H1 (cell line): ENCODE data around the gene ARMC9. TPM values are rescaled to one million over a fixed set of nuclear protein-coding genes. Genes with fewer than 3 reads are reported as not detected.

Experiments
- ASH2L ChIP-seq: fragments of 200-600, 300-600 bp; sonication (generic); IDR thresholded peaks from one replicate; pipeline ENCODE4 v1.7.1; 2017; ENCODE audit warnings: low read length
- ATF3 ChIP-seq: IDR thresholded peaks from 2 replicates; pipeline ENCODE4 v1.6.1; 2011; ENCODE audit warnings: low read depth, mild to moderate bottlenecking, low read length; ENCODE audit not compliant: insufficient read depth
- CBX8 ChIP-seq: fragments of 300-800, 300-1000 bp; sonication (generic); IDR thresholded peaks from 2 replicates; pipeline ENCODE4 v1.7.1; 2016; ENCODE audit warnings: low read depth, low read length, borderline replicate concordance
- JUN ChIP-seq: IDR thresholded peaks from 2 replicates; pipeline ENCODE4 v1.6.1; 2011; ENCODE audit warnings: low read depth, mild to moderate bottlenecking, improper control_type of control experiment, low read length
- POLR2AphosphoS5 ChIP-seq: IDR thresholded peaks from 2 replicates; pipeline ENCODE4 v1.6.1; 2011; ENCODE audit warnings: low read depth, low read length
- RBBP5 ChIP-seq: IDR thresholded peaks from 2 replicates; pipeline ENCODE4 v1.7.1; 2012; ENCODE audit warnings: low read depth, mild to moderate bottlenecking, inconsistent platforms, low read length, moderate library complexity, borderline replicate concordance
- TCF12 ChIP-seq: IDR thresholded peaks from 2 replicates; pipeline ENCODE4 v1.6.1; 2011; ENCODE audit warnings: low read depth, mild to moderate bottlenecking, low read length
- TEAD4 ChIP-seq: IDR thresholded peaks from 2 replicates; pipeline ENCODE4 v1.6.1; 2012; ENCODE audit warnings: low read depth, low read length, inconsistent platforms, mixed read lengths
- ZNF274 ChIP-seq: IDR thresholded peaks from 2 replicates; pipeline ENCODE4 v1.7.0; 2012; ENCODE audit warnings: low read length, borderline replicate concordance; ENCODE audit errors: extremely low read depth
- polyA plus RNA-seq, 7 experiments: library from polyadenylated mRNA; depleted of rRNA in 3 of 7; stranded (reverse) in 5 of 7; unstranded in 2 of 7; fragments of >200 nt in 5 of 7; fragments of 200-250 nt in 2 of 7; gene quantifications; 1 replicate in 5 of 7; 2 replicates in 1 of 7; 4 replicates in 1 of 7; pipeline versions ENCODE4 v1.2.1 to v1.2.3, GENCODE V29; 2011 to 2013; ENCODE audit warnings: missing spikeins in 2 of 7, mixed read lengths in 2 of 7
- total RNA-seq: library from RNA; stranded (reverse); fragmentation: NEBNext Ultra II Directional; extraction: Animal tissue kit (Norgen Biotek cat#: 25700); gene quantifications from 2 replicates; pipeline ENCODE4 v1.2.1, GENCODE V29; 2021
- TF ChIP-seq, protein P1 (sequence below): fragments of 300-600 bp; sonication (generic); IDR thresholded peaks from 2 replicates; pipeline ENCODE4 v1.7.1; 2012; ENCODE audit warnings: low read length, moderate library complexity, mild to moderate bottlenecking, inconsistent platforms; ENCODE audit not compliant: insufficient replicate concordance
- TF ChIP-seq, protein P2 (sequence below): IDR thresholded peaks from 2 replicates; pipeline ENCODE4 v1.6.1; 2012; ENCODE audit warnings: inconsistent platforms

ARMC9 gene
- total and polyA plus RNA-seq, 2 of the 8 experiments (the other 6 are each of a cell fraction or from before 2014, with no cell fraction given) = 23.2 to 36.1 TPM

DNA sequence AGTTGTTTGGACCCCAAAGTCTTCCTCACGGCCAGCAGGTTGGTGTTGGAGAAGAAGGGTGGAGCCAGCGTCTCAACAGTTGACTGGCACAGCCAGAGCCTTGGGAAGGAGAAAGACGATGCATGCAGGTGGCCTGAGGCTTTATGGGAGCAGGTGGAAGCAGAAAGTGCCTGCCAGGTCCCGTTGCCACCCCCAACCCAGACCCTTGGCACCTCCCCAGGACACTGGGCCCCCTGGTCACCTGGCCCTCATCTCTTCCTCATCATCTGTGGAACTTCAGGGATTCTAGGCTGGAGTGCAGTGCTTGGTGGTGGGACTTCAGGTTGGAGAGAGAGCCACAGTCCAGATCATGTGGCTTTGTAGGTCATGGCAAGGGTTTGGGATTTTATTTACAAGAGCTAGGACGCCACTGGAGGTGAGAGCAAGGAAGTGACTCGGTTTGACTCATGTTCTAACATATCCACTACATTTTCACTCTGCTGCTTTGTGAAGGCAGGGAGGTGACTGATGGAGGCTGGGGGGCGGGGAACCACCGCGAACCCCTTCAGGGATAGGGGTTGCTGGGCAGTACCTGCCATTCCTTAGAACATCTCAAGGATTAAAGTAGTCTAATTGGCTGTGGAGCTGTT, 134.6 kb downstream of the ARMC9 start (continued):
- TF ChIP-seq, protein P1, sequence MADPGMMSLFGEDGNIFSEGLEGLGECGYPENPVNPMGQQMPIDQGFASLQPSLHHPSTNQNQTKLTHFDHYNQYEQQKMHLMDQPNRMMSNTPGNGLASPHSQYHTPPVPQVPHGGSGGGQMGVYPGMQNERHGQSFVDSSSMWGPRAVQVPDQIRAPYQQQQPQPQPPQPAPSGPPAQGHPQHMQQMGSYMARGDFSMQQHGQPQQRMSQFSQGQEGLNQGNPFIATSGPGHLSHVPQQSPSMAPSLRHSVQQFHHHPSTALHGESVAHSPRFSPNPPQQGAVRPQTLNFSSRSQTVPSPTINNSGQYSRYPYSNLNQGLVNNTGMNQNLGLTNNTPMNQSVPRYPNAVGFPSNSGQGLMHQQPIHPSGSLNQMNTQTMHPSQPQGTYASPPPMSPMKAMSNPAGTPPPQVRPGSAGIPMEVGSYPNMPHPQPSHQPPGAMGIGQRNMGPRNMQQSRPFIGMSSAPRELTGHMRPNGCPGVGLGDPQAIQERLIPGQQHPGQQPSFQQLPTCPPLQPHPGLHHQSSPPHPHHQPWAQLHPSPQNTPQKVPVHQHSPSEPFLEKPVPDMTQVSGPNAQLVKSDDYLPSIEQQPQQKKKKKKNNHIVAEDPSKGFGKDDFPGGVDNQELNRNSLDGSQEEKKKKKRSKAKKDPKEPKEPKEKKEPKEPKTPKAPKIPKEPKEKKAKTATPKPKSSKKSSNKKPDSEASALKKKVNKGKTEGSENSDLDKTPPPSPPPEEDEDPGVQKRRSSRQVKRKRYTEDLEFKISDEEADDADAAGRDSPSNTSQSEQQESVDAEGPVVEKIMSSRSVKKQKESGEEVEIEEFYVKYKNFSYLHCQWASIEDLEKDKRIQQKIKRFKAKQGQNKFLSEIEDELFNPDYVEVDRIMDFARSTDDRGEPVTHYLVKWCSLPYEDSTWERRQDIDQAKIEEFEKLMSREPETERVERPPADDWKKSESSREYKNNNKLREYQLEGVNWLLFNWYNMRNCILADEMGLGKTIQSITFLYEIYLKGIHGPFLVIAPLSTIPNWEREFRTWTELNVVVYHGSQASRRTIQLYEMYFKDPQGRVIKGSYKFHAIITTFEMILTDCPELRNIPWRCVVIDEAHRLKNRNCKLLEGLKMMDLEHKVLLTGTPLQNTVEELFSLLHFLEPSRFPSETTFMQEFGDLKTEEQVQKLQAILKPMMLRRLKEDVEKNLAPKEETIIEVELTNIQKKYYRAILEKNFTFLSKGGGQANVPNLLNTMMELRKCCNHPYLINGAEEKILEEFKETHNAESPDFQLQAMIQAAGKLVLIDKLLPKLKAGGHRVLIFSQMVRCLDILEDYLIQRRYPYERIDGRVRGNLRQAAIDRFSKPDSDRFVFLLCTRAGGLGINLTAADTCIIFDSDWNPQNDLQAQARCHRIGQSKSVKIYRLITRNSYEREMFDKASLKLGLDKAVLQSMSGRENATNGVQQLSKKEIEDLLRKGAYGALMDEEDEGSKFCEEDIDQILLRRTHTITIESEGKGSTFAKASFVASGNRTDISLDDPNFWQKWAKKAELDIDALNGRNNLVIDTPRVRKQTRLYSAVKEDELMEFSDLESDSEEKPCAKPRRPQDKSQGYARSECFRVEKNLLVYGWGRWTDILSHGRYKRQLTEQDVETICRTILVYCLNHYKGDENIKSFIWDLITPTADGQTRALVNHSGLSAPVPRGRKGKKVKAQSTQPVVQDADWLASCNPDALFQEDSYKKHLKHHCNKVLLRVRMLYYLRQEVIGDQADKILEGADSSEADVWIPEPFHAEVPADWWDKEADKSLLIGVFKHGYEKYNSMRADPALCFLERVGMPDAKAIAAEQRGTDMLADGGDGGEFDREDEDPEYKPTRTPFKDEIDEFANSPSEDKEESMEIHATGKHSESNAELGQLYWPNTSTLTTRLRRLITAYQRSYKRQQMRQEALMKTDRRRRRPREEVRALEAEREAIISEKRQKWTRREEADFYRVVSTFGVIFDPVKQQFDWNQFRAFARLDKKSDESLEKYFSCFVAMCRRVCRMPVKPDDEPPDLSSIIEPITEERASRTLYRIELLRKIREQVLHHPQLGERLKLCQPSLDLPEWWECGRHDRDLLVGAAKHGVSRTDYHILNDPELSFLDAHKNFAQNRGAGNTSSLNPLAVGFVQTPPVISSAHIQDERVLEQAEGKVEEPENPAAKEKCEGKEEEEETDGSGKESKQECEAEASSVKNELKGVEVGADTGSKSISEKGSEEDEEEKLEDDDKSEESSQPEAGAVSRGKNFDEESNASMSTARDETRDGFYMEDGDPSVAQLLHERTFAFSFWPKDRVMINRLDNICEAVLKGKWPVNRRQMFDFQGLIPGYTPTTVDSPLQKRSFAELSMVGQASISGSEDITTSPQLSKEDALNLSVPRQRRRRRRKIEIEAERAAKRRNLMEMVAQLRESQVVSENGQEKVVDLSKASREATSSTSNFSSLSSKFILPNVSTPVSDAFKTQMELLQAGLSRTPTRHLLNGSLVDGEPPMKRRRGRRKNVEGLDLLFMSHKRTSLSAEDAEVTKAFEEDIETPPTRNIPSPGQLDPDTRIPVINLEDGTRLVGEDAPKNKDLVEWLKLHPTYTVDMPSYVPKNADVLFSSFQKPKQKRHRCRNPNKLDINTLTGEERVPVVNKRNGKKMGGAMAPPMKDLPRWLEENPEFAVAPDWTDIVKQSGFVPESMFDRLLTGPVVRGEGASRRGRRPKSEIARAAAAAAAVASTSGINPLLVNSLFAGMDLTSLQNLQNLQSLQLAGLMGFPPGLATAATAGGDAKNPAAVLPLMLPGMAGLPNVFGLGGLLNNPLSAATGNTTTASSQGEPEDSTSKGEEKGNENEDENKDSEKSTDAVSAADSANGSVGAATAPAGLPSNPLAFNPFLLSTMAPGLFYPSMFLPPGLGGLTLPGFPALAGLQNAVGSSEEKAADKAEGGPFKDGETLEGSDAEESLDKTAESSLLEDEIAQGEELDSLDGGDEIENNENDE = no peak
- TF ChIP-seq TCF12 (no peak), ZNF274 (no peak), RBBP5 (no peak), ASH2L (no peak), POLR2AphosphoS5 (no peak), ATF3 (no peak), CBX8 (no peak), JUN (no peak), TEAD4 (no peak)
- TF ChIP-seq, protein P2, sequence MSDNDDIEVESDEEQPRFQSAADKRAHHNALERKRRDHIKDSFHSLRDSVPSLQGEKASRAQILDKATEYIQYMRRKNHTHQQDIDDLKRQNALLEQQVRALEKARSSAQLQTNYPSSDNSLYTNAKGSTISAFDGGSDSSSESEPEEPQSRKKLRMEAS = no peak
